K562 (cell line): Measurements from ENCODE around the gene IL12RB1. TPM values are rescaled to one million over a fixed set of nuclear protein-coding genes. Genes with fewer than 3 reads are reported as not detected.
A peak's percentile ranks its signal among the peaks of the same experiment; 100 is the strongest.

ENCODE experiments used
- ARNT ChIP-seq, 2 experiments: fragments of 450-650 bp; IDR thresholded peaks; 2 replicates each; pipeline ENCODE4 v1.6.1; 2016; ENCODE audit warnings: mild to moderate bottlenecking in 1 of 2
- BCOR ChIP-seq: fragments of 450-650 bp; IDR thresholded peaks from 2 replicates; pipeline ENCODE4 v1.6.1; 2016
- CBX1 ChIP-seq: sonication (generic); IDR thresholded peaks from 2 replicates; pipeline ENCODE4 v1.6.1; 2016; ENCODE audit warnings: antibody characterized with exemption, low read depth, mild to moderate bottlenecking
- CCNT2 ChIP-seq: IDR thresholded peaks from 2 replicates; pipeline ENCODE4 v1.6.1; 2011; ENCODE audit warnings: borderline replicate concordance, low read depth, mild to moderate bottlenecking, moderate library complexity, mixed read lengths, low read length; ENCODE audit not compliant: insufficient read length; ENCODE audit errors: extremely low read depth
- CHD4 ChIP-seq: fragments of 200-600 bp; sonication (generic); IDR thresholded peaks from 3 replicates; pipeline ENCODE4 v1.6.1; 2012; ENCODE audit warnings: low read depth, mild to moderate bottlenecking, mixed read lengths, low read length, inconsistent platforms; ENCODE audit not compliant: insufficient read depth, insufficient replicate concordance, poor library complexity, severe bottlenecking
- CREB3 ChIP-seq: fragments of 450-650 bp; conservative IDR thresholded peaks from 2 replicates; pipeline ENCODE4 v1.6.1; 2016; ENCODE audit warnings: missing genetic modification characterization, low read depth, mild to moderate bottlenecking, missing compliant biosample characterization, moderate library complexity
- GABPB2 ChIP-seq: fragments of 250-450 bp; sonication (Bioruptor Pico); conservative IDR thresholded peaks from 2 replicates; pipeline ENCODE4 v1.5.1; 2021; ENCODE audit warnings: mild to moderate bottlenecking
- KDM1A ChIP-seq, 2 experiments: fragments of 450-650 bp; IDR thresholded peaks; 2 replicates each; pipeline ENCODE4 v1.6.1; 2016; ENCODE audit warnings: mild to moderate bottlenecking in 2 of 2
- MIER1 ChIP-seq: fragments of 450-650 bp; IDR thresholded peaks from 2 replicates; pipeline ENCODE4 v1.6.1; 2016; ENCODE audit warnings: antibody characterized with exemption, mild to moderate bottlenecking, low read depth
- RBM25 ChIP-seq: fragments of 200-400 bp; formaldehyde crosslinking; IDR thresholded peaks from 2 replicates; pipeline ENCODE4 v1.6.1; 2018; ENCODE audit warnings: low read length, low read depth, moderate library complexity; ENCODE audit not compliant: severe bottlenecking
- TFE3 ChIP-seq: fragments of 450-650 bp; formaldehyde crosslinking; IDR thresholded peaks from 2 replicates; pipeline ENCODE4 v1.4.0; 2020; ENCODE audit warnings: mild to moderate bottlenecking, mixed read lengths
- TSC22D4 ChIP-seq: fragments of 450-650 bp; IDR thresholded peaks from 2 replicates; pipeline ENCODE4 v1.6.1; 2016; ENCODE audit warnings: missing genetic modification characterization, missing biosample characterization, control low read depth
- ZHX1 ChIP-seq: fragments of 150-350 bp; conservative IDR thresholded peaks from 2 replicates; pipeline ENCODE4 v1.6.1; 2014; ENCODE audit warnings: low read length
- ZNF143 ChIP-seq: sonication (generic); formaldehyde crosslinking; IDR thresholded peaks from 2 replicates; pipeline ENCODE4 v1.9.0; 2022; ENCODE audit warnings: mild to moderate bottlenecking, missing genetic modification reagents
- ZNF24 ChIP-seq: fragments of 450-650 bp; IDR thresholded peaks from 2 replicates; pipeline ENCODE4 v1.6.1; 2016
- ZNF583 ChIP-seq: fragments of 250-450 bp; sonication (Bioruptor Pico); IDR thresholded peaks from 2 replicates; pipeline ENCODE4 v1.4.0; 2020
- polyA plus RNA-seq, 8 experiments: library from polyadenylated mRNA; depleted of rRNA in 4 of 8; stranded (reverse) in 5 of 8; unstranded in 3 of 8; fragments of >200 nt; fragmentation: Nextera tagmentation in 2 of 8; fragmentation: Illumina TruSeq in 1 of 8; extraction: Ambion mirVana in 2 of 8; extraction: Trizol in 1 of 8; gene quantifications; 2 replicates each; pipeline versions ENCODE4 v1.2.1 to v1.2.3, GENCODE V29; 2011 to 2014; ENCODE audit warnings: inconsistent platforms in 1 of 8, missing spikeins in 1 of 8
- total RNA-seq, 7 experiments: library from RNA; depleted of rRNA in 6 of 7; stranded (reverse); fragments of >200 nt in 6 of 7; fragmentation: Illumina TruSeq in 2 of 7; extraction: Trizol in 2 of 7; gene quantifications; 2 replicates each; pipeline versions ENCODE4 v1.2.1 to v1.2.3, GENCODE V29; 2011 to 2021; ENCODE audit warnings: low replicate concordance in 1 of 7
- TF ChIP-seq, protein P1 (sequence below): fragments of 250-450 bp; sonication (Bioruptor Pico); IDR thresholded peaks from 2 replicates; pipeline ENCODE4 v1.6.1; 2021; ENCODE audit warnings: mild to moderate bottlenecking

The IL12RB1 gene
- total and polyA plus RNA-seq, 9 of the 15 experiments (the other 6 are each of a cell fraction or from before 2014, with no cell fraction given) = 0.04 to 0.07 (median 0.06) TPM; not detected in 5

- TF ChIP-seq GABPB2 (no peak), KDM1A (IDR thresholded peaks at IDR 0.05) (peak; percentile 49 to 71; a peak in 3 of 4 replicates), CCNT2 (no peak), ARNT (IDR thresholded peaks at IDR 0.05) (no peak), CREB3 (tag) (0 out of 2 replicates have a peak, but pooled peaks have one; percentile 32), TSC22D4 (tag) (no peak), CBX1 (no peak; the same call in 1 of the 2 replicates), ZHX1 (no peak), ZNF24 (no peak), ZNF583 (CRISPR knock-in tag) (no peak), CHD4 (peak; percentile 56), MIER1 (no peak), TFE3 (no peak), RBM25 (peak; percentile 2), ZNF143 (CRISPR knock-in tag) (no peak), BCOR (peak; percentile 95)
- TF ChIP-seq, protein P1, sequence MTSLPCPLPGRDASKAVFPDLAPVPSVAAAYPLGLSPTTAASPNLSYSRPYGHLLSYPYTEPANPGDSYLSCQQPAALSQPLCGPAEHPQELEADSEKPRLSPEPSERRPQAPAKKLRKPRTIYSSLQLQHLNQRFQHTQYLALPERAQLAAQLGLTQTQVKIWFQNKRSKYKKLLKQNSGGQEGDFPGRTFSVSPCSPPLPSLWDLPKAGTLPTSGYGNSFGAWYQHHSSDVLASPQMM (CRISPR knock-in tag) = no peak
Measured at GRCh38 chr19:18086590-18087138, at the start of gene IL12RB1 (continued).
